Measurements from ENCODE around the gene CBLC. TPM values are rescaled to one million over a fixed set of nuclear protein-coding genes. Genes with fewer than 3 reads are reported as not detected.
"Not testable (repeated sequence)": the region's sequence is repeated elsewhere in the genome, so short reads cannot be mapped to it uniquely, and the experiment has no call there.

CBLC gene
- total RNA-seq, 1 experiment from 2014 or later: not detected

DNA sequence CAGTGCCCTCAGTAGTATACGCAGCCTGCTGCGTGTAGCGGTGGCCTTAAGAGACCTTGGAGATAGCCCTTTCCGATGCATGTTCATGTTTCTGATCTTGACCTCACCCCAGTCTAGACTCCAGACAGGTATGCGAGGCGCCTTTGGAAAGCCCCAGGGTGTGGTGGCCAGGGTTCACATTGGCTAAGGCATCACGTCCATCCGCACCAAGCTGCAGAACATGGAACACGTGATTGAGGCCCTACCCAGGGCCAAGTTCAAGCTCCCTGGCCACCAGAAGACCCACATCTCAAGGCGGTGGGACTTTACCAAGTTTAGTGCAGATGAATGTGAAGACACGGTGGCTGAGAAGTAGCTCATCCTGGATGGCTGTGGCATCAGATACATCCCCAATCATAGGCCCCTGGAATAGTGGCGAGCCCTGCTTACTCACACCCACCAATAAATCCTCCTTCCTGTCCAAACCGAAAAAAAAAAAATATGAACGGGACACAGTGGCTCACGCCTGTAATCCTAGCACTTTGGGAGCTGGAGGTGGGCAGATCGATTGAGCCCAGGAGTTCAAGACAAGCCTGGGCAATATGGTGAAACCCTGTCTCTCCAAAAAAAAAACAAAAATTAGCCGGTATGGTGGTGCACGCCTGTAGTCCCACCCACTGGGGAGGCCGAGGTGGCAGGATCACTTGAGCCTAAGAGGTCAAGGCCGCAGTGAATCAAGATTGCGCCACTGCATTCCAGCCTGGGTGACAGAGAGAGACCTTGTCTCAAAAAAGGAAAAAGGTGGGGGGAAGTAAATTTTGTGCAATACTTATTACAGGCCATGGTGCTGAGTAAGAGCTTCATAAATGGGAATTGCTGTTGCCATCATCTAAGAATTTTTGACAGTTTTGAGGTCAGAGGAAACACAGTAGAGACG is 12.4 kb upstream of the CBLC start:
- no peak for DNase-seq (ENCODE audit: low read depth)

DNA sequence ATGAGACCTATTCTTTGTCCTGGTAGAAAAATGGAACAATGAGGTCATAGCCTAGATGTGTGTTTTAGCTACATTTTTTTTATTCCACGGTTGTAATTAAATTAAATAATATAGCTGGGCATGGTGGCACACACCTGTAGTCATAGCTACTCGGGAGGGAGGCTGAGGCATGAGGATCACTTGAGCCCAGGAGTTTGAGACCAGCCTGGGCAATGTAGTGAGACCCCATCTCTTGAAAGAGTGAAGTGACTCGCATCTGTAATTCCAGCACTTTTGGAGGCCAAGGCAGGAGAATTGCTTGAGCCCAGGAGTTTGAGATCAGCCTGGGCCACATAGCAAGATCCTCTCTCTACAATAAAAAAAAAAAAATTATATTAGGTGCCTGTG is 11.7 kb upstream of the CBLC start:
- DNase-seq (ENCODE audit: low read depth): no peak

- DNase-seq (ENCODE audit: low read depth): no peak
Observed at GRCh38 chr19:44767295-44768180, 10.2 kb upstream of the CBLC start.

DNA sequence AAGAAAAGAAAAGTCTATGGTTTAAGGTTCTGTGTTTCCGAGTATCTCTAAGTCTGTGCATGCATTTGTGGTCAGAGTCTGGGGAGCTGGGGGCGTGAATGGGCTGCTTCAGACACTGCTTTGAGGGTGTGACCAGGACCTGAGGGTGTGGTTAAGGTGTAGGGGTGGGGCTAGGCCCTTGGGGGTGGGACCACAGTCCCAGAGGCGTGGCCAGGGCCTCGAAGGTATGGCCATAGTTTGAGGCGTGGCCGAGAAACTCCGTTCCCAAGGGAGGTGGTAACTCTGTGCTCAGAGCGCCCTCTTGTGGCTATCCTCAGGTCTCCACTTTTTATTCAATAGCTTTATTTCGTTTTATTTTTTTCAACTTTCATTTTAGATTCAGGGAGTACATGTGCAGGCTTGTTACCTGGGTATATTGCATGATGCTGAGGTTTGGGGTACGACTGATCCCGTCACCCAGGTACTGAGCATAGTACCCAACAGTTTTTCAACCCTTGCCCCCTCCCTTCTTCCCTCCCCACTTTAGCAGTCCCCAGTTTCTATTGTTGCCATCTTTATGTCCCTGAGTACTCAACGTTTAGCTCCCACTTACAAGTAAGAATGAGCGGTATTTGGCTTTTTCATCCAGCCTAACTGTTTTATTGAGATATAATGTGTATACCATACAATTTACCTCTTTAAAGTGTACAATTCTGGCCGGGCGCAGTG is 7.0 kb upstream of the CBLC start:
- DNase-seq (ENCODE audit: low read depth): peak; percentile 94

DNA sequence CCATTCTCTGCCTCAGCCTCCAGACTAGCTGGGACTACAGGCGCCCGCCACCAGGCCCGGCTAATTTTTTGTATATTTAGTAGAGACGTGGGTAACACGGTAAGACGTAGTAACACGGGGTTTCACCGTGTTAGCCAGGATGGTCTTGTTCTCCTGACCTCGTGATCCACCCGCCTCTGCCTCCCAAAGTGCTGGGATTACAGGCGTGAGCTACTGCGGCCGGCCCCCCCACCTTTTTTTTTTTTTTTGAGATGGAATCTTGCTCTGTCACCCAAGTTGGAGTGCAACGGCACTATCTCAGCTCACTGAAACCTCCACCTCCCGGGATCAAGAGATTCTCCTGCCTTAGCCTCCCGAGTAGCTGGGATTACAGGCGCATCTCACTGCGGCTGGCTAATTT is 5.5 kb upstream of the CBLC start:
- not testable (repeated sequence) for DNase-seq (ENCODE audit: low read depth)

GRCh38 chr19:44772959-44773358 is 4.7 kb upstream of the CBLC start:
- DNase-seq (ENCODE audit: low read depth): no peak

DNA sequence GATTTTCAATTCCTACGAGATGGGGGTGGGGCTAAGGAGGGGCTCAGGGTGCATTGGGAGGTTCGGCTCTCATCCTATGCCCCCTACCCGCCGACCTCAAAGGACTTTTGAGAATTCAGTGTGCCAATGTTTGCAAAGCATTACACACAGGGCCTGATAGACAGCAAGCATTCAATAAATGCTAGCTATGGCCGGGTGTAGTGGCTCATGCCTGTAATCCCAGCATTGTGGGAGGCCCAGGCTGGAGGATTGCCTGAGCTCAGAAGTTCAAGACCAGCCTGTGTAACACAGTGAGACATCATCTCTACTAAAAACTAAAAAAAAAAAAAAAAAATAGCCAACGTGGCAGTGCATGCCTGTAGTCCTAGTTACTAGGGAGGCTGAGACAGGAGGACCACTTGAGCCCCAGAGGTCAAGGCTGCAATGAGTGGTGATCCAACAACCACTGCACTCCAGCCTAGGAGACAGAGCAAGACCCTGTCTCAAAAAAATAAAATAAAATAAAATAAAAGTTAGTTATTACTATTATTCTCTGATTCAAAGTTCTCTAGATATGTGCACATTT is 1.9 kb upstream of the CBLC start:
- DNase-seq (ENCODE audit: low read depth): no peak

DNA sequence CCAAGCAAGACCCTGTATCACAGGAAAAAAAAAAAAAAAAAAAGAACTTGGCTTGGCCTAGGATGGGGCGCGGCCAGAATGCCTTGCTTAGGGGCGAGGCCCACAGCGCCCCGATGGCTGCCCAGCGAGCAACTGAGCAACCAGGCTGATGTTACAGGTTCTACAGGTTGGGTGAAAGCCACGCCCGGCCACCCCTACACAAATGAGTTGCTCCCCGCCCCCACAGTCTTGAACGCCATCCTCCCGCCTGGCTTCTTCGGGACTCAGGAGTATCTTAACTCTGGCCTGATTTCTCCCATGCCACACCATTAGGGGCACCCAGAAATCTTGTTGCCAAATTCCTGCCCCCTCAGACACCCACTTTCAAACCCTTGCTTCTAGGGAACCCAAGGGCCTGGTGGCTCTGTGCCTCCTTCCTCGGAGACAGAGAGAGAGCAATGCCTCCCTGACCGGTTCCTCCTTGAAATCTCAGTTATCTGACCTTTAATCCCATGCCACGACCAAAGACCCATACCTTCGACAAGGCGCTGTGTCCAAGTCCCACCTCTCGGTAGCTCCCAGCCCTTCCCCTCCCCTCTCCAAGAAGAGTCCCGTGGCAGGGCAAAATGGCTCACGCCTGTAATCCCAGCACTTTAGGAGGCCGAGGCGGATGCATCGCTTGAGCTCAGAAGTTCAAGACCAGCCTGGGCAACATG is 1.1 kb upstream of the CBLC start:
- DNase-seq (ENCODE audit: low read depth): no peak

GRCh38 chr19:44779150-44779549 is 1.5 kb downstream of the CBLC start:
- no peak for DNase-seq (ENCODE audit: low read depth)

DNA sequence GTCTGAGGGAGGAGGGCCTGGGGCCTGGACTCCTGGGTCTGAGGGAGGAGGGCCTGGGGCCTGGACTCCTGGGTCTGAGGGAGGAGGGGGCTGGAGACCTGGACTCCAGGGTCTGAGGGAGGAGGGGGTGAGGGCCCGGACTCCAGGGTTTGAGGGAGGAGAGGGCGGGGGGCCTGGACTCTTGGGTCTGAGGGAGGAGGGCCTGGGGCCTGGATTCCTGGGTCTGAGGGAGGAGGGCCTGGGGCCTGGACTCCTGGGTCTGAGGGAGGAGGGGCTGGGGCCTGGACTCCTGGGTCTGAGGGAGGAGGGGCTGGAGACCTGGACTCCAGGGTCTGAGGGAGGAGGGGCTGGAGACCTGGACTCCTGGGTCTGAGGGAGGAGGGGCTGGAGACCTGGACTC is 4.0 kb downstream of the CBLC start:
- not testable (repeated sequence) for DNase-seq (ENCODE audit: low read depth)

GRCh38 chr19:44782729-44783128 is 5.0 kb downstream of the CBLC start:
- peak; percentile 47 for DNase-seq (ENCODE audit: low read depth)

DNA sequence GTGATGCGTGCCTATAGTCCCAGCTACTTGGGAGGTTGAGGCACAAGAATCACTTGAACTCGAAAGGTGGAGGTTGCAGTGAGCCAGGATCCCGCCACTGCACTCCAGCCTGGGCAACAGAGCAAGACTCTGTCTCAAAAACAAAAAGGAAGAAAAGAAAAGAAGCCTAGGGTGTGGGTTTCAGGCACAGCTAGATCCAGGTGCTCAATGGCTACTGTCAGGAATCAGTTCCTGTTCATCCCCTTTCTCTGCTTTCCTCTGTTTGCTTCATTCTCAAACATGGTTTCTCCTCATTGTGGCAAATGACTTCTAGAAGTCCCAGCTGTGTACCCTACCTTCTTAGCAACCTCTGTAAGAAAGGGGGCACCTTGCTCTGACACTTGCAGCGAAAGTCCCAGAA is 5.9 kb downstream of the CBLC start:
- no peak for DNase-seq (ENCODE audit: low read depth)

- no peak for DNase-seq (ENCODE audit: low read depth)
Observed at GRCh38 chr19:44785271-44785670, 7.6 kb downstream of the CBLC start.

- DNase-seq (ENCODE audit: low read depth): no peak
Observed at GRCh38 chr19:44785993-44786392, 8.3 kb downstream of the CBLC start.

- DNase-seq (ENCODE audit: low read depth): no peak
Observed at GRCh38 chr19:44788971-44789370, 11.3 kb downstream of the CBLC start.

DNA sequence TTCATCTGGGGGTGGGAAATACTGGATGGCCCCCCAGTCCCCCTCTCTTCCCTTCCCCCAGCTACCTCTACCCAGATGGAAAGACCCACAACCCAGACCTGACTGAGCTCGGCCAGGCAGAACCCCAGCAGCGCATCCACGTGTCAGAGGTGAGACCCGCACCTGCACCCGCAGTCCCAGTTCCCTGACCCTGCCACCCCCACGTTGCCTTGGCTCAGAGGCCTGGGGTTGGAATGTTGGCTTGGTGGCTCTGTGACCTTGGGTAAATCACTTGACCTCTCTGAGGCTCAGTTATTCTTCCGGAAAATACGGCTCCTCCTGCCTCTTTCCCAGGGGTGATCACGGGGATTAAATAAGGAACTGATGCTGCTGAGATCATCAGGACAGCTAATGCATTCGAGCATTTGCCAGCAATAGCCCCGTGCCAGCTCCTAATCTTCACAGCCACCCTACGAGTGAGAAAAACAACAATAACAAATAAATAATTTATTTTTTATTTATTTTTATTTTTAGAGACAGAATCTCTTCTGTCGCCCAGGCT is 12.3 kb downstream of the CBLC start:
- no peak for DNase-seq (ENCODE audit: low read depth)

DNA sequence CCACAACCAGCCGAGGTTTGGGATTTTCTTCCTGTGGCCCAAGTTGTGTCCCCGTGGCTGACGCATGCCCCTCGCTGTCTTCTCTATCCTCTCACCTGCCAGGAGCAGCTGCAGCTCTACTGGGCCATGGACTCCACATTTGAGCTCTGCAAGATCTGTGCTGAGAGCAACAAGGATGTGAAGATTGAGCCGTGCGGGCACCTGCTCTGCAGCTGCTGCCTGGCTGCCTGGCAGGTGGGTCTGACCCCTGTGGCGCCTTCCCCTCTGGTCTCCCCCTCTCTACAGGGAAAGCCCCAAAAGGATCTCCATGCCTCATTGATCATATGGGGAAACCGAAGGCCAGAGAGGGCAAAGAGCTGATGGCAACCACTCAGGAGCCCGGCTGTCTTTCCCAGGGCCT is 14.6 kb downstream of the CBLC start:
- no peak for DNase-seq (ENCODE audit: low read depth)

GRCh38 chr19:44794610-44795009 is 16.9 kb downstream of the CBLC start:
- no peak for DNase-seq (ENCODE audit: low read depth)

DNA sequence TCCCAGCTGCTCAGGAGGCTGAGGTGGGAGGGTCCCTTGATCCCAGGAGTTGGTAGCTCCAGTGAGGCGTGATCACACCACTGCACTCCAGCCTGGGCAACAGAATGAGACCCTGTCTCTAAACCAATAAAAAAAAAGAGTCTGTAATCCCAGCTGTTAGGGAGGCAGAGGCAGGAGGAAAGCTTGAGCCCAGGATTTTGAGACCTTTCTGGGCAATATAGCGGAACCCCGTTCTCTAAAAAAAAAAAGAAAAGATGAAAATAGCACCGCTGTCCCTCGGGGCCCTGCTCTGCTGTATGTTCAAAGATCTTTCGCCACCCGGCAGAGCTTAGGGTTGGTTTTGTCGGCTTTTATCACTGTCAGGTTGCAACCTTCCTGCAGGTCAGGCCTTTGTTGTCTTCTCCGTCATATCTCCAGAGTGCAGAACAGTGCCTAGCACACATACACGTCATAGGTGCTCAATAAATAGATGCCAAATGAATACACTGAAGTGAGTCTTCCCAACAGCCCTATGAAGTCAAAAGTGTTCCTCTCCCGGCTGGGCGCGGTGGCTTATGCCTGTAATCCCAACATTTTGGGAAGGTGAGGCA is 17.8 kb downstream of the CBLC start:
- DNase-seq (ENCODE audit: low read depth): no peak

- DNase-seq (ENCODE audit: low read depth): peak; percentile 53
Observed at GRCh38 chr19:44796701-44797115, 19.0 kb downstream of the CBLC start.
